Measurements from ENCODE around the gene NR6A1.
A peak's percentile ranks its signal among the peaks of the same experiment; 100 is the strongest.

NR6A1 gene

GRCh38 chr9:124709292-124709690 is 61.8 kb downstream of the NR6A1 start:
- H3K9me3 ChIP-seq (replicated peaks; ENCODE audit: low read length): no peaks in the 10 kb centered on the region
- H3K36me3 ChIP-seq (ENCODE audit: insufficient read depth, low read length): no peaks in the 10 kb centered on the region
- H3K4me3 ChIP-seq (ENCODE audit: low read length): no peak overlapping the region
- no peak overlapping the region for H3K4me2 ChIP-seq (ENCODE audit: low read length)
- no peaks in the 10 kb centered on the region for H3K27me3 ChIP-seq (ENCODE audit: control insufficient read depth, insufficient read depth, low read length)
- peaks cover 19% of the 10 kb centered on the region for H3K4me1 ChIP-seq (ENCODE audit: control insufficient read depth, insufficient read depth, low read length)
- H3K9ac ChIP-seq (ENCODE audit: low read depth, low read length): no peak overlapping the region

GRCh38 chr9:124708633-124709291 is 62.3 kb downstream of the NR6A1 start:
- no peaks in the 10 kb centered on the region for H3K27me3 ChIP-seq (ENCODE audit: control insufficient read depth, insufficient read depth, low read length)
- no peak overlapping the region for H3K4me2 ChIP-seq (ENCODE audit: low read length)
- no peak overlapping the region for H3K9ac ChIP-seq (ENCODE audit: low read depth, low read length)
- H3K36me3 ChIP-seq (ENCODE audit: insufficient read depth, low read length): no peaks in the 10 kb centered on the region
- no peaks in the 10 kb centered on the region for H3K9me3 ChIP-seq (replicated peaks; ENCODE audit: low read length)
- peaks cover 19% of the 10 kb centered on the region for H3K4me1 ChIP-seq (ENCODE audit: control insufficient read depth, insufficient read depth, low read length)
- H3K4me3 ChIP-seq (ENCODE audit: low read length): no peak overlapping the region

GRCh38 chr9:124708074-124708473 is 63.0 kb downstream of the NR6A1 start:
- Histone ChIP-seq H3K4me2 (ENCODE audit: low read length) (no peak overlapping the region), H3K9ac (ENCODE audit: low read depth, low read length) (no peak overlapping the region), H3K36me3 (ENCODE audit: insufficient read depth, low read length) (no peaks in the 10 kb centered on the region), H3K4me1 (ENCODE audit: control insufficient read depth, insufficient read depth, low read length) (peaks cover 19% of the 10 kb centered on the region), H3K4me3 (ENCODE audit: low read length) (no peak overlapping the region), H3K9me3 (replicated peaks; ENCODE audit: low read length) (no peaks in the 10 kb centered on the region), H3K27me3 (ENCODE audit: control insufficient read depth, insufficient read depth, low read length) (no peaks in the 10 kb centered on the region)

- no peak overlapping the region for H3K4me2 ChIP-seq (ENCODE audit: low read length)
- H3K36me3 ChIP-seq (ENCODE audit: insufficient read depth, low read length): no peaks in the 10 kb centered on the region
- H3K9me3 ChIP-seq (replicated peaks; ENCODE audit: low read length): no peaks in the 10 kb centered on the region
- no peak overlapping the region for H3K4me3 ChIP-seq (ENCODE audit: low read length)
- H3K9ac ChIP-seq (ENCODE audit: low read depth, low read length): no peak overlapping the region
- H3K4me1 ChIP-seq (ENCODE audit: control insufficient read depth, insufficient read depth, low read length): peaks cover 19% of the 10 kb centered on the region
- no peaks in the 10 kb centered on the region for H3K27me3 ChIP-seq (ENCODE audit: control insufficient read depth, insufficient read depth, low read length)
Measured at GRCh38 chr9:124707666-124708065, 63.4 kb downstream of the NR6A1 start.

GRCh38 chr9:124706685-124707084 is 64.4 kb downstream of the NR6A1 start:
- H3K9ac ChIP-seq (ENCODE audit: low read depth, low read length): no peak overlapping the region
- H3K27me3 ChIP-seq (ENCODE audit: control insufficient read depth, insufficient read depth, low read length): no peaks in the 10 kb centered on the region
- peaks cover 19% of the 10 kb centered on the region for H3K4me1 ChIP-seq (ENCODE audit: control insufficient read depth, insufficient read depth, low read length)
- H3K4me2 ChIP-seq (ENCODE audit: low read length): no peak overlapping the region
- H3K36me3 ChIP-seq (ENCODE audit: insufficient read depth, low read length): no peaks in the 10 kb centered on the region
- H3K9me3 ChIP-seq (replicated peaks; ENCODE audit: low read length): no peaks in the 10 kb centered on the region
- no peak overlapping the region for H3K4me3 ChIP-seq (ENCODE audit: low read length)

GRCh38 chr9:124699575-124699974 is 71.5 kb downstream of the NR6A1 start:
- no peaks in the 10 kb centered on the region for H3K9me3 ChIP-seq (replicated peaks; ENCODE audit: low read length)
- H3K9ac ChIP-seq (ENCODE audit: low read depth, low read length): no peak overlapping the region
- no peak overlapping the region for H3K4me2 ChIP-seq (ENCODE audit: low read length)
- peaks cover 46% of the 10 kb centered on the region for H3K4me1 ChIP-seq (ENCODE audit: control insufficient read depth, insufficient read depth, low read length)
- H3K4me3 ChIP-seq (ENCODE audit: low read length): no peak overlapping the region
- no peaks in the 10 kb centered on the region for H3K27me3 ChIP-seq (ENCODE audit: control insufficient read depth, insufficient read depth, low read length)
- H3K36me3 ChIP-seq (ENCODE audit: insufficient read depth, low read length): peaks cover 4% of the 10 kb centered on the region

- Histone ChIP-seq H3K36me3 (ENCODE audit: insufficient read depth, low read length) (peaks cover 4% of the 10 kb centered on the region), H3K4me1 (ENCODE audit: control insufficient read depth, insufficient read depth, low read length) (peaks cover 57% of the 10 kb centered on the region), H3K27me3 (ENCODE audit: control insufficient read depth, insufficient read depth, low read length) (no peaks in the 10 kb centered on the region), H3K9ac (ENCODE audit: low read depth, low read length) (peak overlapping the region; percentile 59), H3K4me3 (ENCODE audit: low read length) (no peak overlapping the region), H3K4me2 (ENCODE audit: low read length) (peak overlapping the region; percentile 58), H3K9me3 (replicated peaks; ENCODE audit: low read length) (no peaks in the 10 kb centered on the region)
Measured at GRCh38 chr9:124698265-124698664, 72.8 kb downstream of the NR6A1 start.

GRCh38 chr9:124697326-124698200 is 73.5 kb downstream of the NR6A1 start:
- peaks cover 4% of the 10 kb centered on the region for H3K36me3 ChIP-seq (ENCODE audit: insufficient read depth, low read length)
- H3K4me3 ChIP-seq (ENCODE audit: low read length): no peak overlapping the region
- H3K9ac ChIP-seq (ENCODE audit: low read depth, low read length): peak overlapping the region; percentile 59
- H3K4me1 ChIP-seq (ENCODE audit: control insufficient read depth, insufficient read depth, low read length): peaks cover 58% of the 10 kb centered on the region
- no peaks in the 10 kb centered on the region for H3K9me3 ChIP-seq (replicated peaks; ENCODE audit: low read length)
- peak overlapping the region; percentile 58 for H3K4me2 ChIP-seq (ENCODE audit: low read length)
- no peaks in the 10 kb centered on the region for H3K27me3 ChIP-seq (ENCODE audit: control insufficient read depth, insufficient read depth, low read length)

- H3K4me1 ChIP-seq (ENCODE audit: control insufficient read depth, insufficient read depth, low read length): peaks cover 58% of the 10 kb centered on the region
- peak overlapping the region; percentile 62 for H3K9ac ChIP-seq (ENCODE audit: low read depth, low read length)
- no peaks in the 10 kb centered on the region for H3K9me3 ChIP-seq (replicated peaks; ENCODE audit: low read length)
- peaks cover 4% of the 10 kb centered on the region for H3K36me3 ChIP-seq (ENCODE audit: insufficient read depth, low read length)
- peak overlapping the region; percentile 67 for H3K4me2 ChIP-seq (ENCODE audit: low read length)
- H3K27me3 ChIP-seq (ENCODE audit: control insufficient read depth, insufficient read depth, low read length): no peaks in the 10 kb centered on the region
- H3K4me3 ChIP-seq (ENCODE audit: low read length): no peak overlapping the region
Measured at GRCh38 chr9:124696101-124696500, 75.0 kb downstream of the NR6A1 start.

GRCh38 chr9:124695280-124695890 is 75.7 kb downstream of the NR6A1 start:
- H3K4me1 ChIP-seq (ENCODE audit: control insufficient read depth, insufficient read depth, low read length): peaks cover 58% of the 10 kb centered on the region
- peak overlapping the region; percentile 67 for H3K4me2 ChIP-seq (ENCODE audit: low read length)
- peak overlapping the region; percentile 62 for H3K9ac ChIP-seq (ENCODE audit: low read depth, low read length)
- H3K4me3 ChIP-seq (ENCODE audit: low read length): peak overlapping the region; percentile 27
- H3K36me3 ChIP-seq (ENCODE audit: insufficient read depth, low read length): peaks cover 4% of the 10 kb centered on the region
- no peaks in the 10 kb centered on the region for H3K27me3 ChIP-seq (ENCODE audit: control insufficient read depth, insufficient read depth, low read length)
- no peaks in the 10 kb centered on the region for H3K9me3 ChIP-seq (replicated peaks; ENCODE audit: low read length)

- H3K9me3 ChIP-seq (replicated peaks; ENCODE audit: low read length): no peaks in the 10 kb centered on the region
- H3K27me3 ChIP-seq (ENCODE audit: control insufficient read depth, insufficient read depth, low read length): no peaks in the 10 kb centered on the region
- peak overlapping the region; percentile 67 for H3K4me2 ChIP-seq (ENCODE audit: low read length)
- H3K4me1 ChIP-seq (ENCODE audit: control insufficient read depth, insufficient read depth, low read length): peaks cover 58% of the 10 kb centered on the region
- peak overlapping the region; percentile 62 for H3K9ac ChIP-seq (ENCODE audit: low read depth, low read length)
- peaks cover 4% of the 10 kb centered on the region for H3K36me3 ChIP-seq (ENCODE audit: insufficient read depth, low read length)
- H3K4me3 ChIP-seq (ENCODE audit: low read length): peak overlapping the region; percentile 27
Measured at GRCh38 chr9:124694414-124695279, 76.5 kb downstream of the NR6A1 start.
